ENCODE measurements around the gene PCED1B. TPM values are rescaled to one million over a fixed set of nuclear protein-coding genes. Genes with fewer than 3 reads are reported as not detected.

Gene PCED1B
- total and polyA plus RNA-seq, 4 experiments from 2014 or later, result 44.3 to 74.6 (median 47.8) TPM

DNA sequence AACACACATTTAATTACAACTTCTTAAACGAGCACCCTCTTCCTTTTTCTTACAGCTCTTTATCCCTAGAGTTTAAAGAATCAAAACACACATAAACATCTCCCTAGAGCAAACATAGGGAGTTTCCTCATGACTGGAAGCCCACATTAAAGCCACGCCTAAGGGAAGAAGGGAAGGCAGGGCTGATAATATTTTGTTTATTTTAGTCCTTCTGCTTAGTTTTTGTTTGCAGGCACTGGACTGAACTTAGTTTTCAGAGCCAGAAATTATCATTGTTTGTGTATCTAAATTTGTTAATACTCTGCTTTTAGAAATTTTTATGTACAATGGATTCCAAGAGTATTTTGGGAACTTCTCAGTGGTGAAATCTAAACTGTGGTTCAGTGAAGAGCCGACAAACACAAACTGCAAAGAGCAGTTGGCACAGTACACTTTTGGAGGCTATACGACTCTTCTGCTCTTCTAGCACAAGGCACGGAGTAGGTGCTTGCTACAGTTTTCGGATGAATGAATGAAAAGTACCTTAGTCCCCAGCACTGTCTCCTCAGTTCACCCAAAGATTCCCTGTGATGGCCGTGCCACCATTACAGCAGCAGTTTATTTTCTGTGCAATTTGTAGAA lies 18.0 kb downstream of the PCED1B start:
- H3K27ac Mint-ChIP-seq, result no peak overlapping the region
- Histone ChIP-seq H3K27me3 (ENCODE audit: insufficient read depth, low read length) (no peaks in the 10 kb centered on the region), H3K4me1 (ENCODE audit: insufficient read depth, low read length) (peaks cover 20% of the 10 kb centered on the region), H3K4me3 (ENCODE audit: low read length in 2 of 2) (no peak overlapping the region), H3K36me3 (ENCODE audit: insufficient read depth, low read length) (no peaks in the 10 kb centered on the region), H3K9me3 (ENCODE audit: control insufficient read depth in 1 of 2, low read length in 2 of 2) (no peaks in the 10 kb centered on the region), H3K27ac (ENCODE audit: low read depth, low read length) (no peak overlapping the region)
- CTCF ChIA-PET (ENCODE audit: partially characterized antibody), result no interaction called here
- intact Hi-C loops (cut with micrococcal nuclease), result no loop called here
- DNase-seq, result no peak
- H3K4me3 Mint-ChIP-seq, result no peak overlapping the region
- no peaks in the 10 kb centered on the region for H3K27me3 Mint-ChIP-seq
- H3K9me3 Mint-ChIP-seq, result peaks cover 0 to 6% (median 0%) of the 10 kb centered on the region in 8 donors
- POLR2A ChIA-PET (ENCODE audit: partially characterized antibody), result interaction anchor here (1.5 kb wide), 1 partner anchor 17 kb away, joined by 4 read pairs; the partner anchor contains the start of gene AMIGO2
- peaks cover 13 to 32% (median 21%) of the 10 kb centered on the region in 4 donors for H3K4me1 Mint-ChIP-seq
- peaks cover 0 to 10% of the 10 kb centered on the region in 2 donors for H3K36me3 Mint-ChIP-seq

DNA sequence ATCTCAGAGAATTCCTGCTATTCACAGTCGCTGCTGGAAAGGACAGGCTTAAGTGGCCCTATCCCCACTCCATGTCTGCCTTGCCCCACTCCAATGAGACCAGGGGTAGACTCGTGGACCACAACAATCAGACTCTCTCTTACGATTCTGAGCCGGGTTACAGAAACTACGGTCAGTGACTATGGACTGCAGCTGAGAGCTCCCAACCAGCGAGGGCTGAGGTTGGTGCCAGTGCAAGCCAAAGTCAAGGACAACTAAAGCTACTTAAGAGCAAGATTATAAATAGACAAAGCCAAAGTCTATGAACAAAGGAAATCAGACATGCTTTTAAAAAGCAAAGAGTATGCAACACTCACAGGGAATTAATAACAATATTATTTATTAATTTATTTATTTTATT lies 18.7 kb downstream of the PCED1B start:
- peak overlapping the region in 1 of 7 donors; percentile 43 for H3K27ac Mint-ChIP-seq

DNA sequence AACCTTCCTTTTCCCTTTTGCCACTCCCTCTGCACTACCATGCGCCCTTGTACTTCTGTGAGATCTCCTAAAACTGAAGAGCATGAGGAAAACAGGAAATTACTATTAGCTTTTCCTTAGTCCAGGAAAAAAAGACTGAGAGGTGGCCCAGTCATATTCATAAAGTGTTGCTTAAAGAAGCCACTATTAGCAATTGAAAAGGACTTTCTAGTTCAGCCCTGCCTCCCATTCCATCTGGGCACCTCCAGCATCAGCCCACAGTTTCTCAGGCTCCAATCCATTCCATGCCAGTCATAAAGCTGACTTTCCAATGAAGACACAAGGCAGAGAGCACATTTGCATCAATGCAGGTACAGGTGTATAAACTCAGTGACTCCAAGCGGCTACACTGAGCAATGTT lies 20.2 kb downstream of the PCED1B start:
- Histone ChIP-seq H3K27ac (ENCODE audit: low read depth, low read length) (no peak overlapping the region), H3K4me1 (ENCODE audit: insufficient read depth, low read length) (peaks cover 11% of the 10 kb centered on the region), H3K9me3 (ENCODE audit: control insufficient read depth in 1 of 2, low read length in 2 of 2) (no peaks in the 10 kb centered on the region), H3K4me3 (ENCODE audit: low read length in 2 of 2) (no peak overlapping the region), H3K36me3 (ENCODE audit: insufficient read depth, low read length) (no peaks in the 10 kb centered on the region), H3K27me3 (ENCODE audit: insufficient read depth, low read length) (no peaks in the 10 kb centered on the region)
- intact Hi-C loops (cut with micrococcal nuclease), result no loop called here
- H3K36me3 Mint-ChIP-seq, result peaks cover 0 to 24% of the 10 kb centered on the region in 2 donors
- ChIA-PET CTCF (ENCODE audit: partially characterized antibody) (no interaction called here), POLR2A (ENCODE audit: partially characterized antibody) (no interaction called here)
- no peak for DNase-seq
- peak overlapping the region in 1 of 7 donors; percentile 37 for H3K27ac Mint-ChIP-seq
- H3K4me3 Mint-ChIP-seq, result no peak overlapping the region
- H3K9me3 Mint-ChIP-seq, result peaks cover 0 to 6% (median 0%) of the 10 kb centered on the region in 8 donors
- H3K4me1 Mint-ChIP-seq, result peaks cover 4 to 13% (median 6%) of the 10 kb centered on the region in 4 donors
- no peaks in the 10 kb centered on the region for H3K27me3 Mint-ChIP-seq

More for the DNA sequence above, 18.7 kb downstream of the PCED1B start:
- Histone ChIP-seq H3K27ac (ENCODE audit: low read depth, low read length) (no peak overlapping the region), H3K27me3 (ENCODE audit: insufficient read depth, low read length) (no peaks in the 10 kb centered on the region), H3K4me1 (ENCODE audit: insufficient read depth, low read length) (peaks cover 20% of the 10 kb centered on the region), H3K9me3 (ENCODE audit: control insufficient read depth in 1 of 2, low read length in 2 of 2) (no peaks in the 10 kb centered on the region), H3K4me3 (ENCODE audit: low read length in 2 of 2) (no peak overlapping the region), H3K36me3 (ENCODE audit: insufficient read depth, low read length) (no peaks in the 10 kb centered on the region)
- ChIA-PET CTCF (ENCODE audit: partially characterized antibody) (no interaction called here), POLR2A (ENCODE audit: partially characterized antibody) (interaction anchor here (1.5 kb wide), 1 partner anchor 18 kb away, joined by 4 read pairs; the partner anchor contains the start of gene AMIGO2)
- intact Hi-C loops (cut with micrococcal nuclease), result no loop called here
- peaks cover 0 to 6% (median 0%) of the 10 kb centered on the region in 8 donors for H3K9me3 Mint-ChIP-seq
- H3K4me3 Mint-ChIP-seq, result no peak overlapping the region
- H3K27me3 Mint-ChIP-seq, result no peaks in the 10 kb centered on the region
- peaks cover 11 to 29% (median 18%) of the 10 kb centered on the region in 4 donors for H3K4me1 Mint-ChIP-seq
- DNase-seq, result no peak
- H3K36me3 Mint-ChIP-seq, result peaks cover 0 to 13% of the 10 kb centered on the region in 2 donors

DNA sequence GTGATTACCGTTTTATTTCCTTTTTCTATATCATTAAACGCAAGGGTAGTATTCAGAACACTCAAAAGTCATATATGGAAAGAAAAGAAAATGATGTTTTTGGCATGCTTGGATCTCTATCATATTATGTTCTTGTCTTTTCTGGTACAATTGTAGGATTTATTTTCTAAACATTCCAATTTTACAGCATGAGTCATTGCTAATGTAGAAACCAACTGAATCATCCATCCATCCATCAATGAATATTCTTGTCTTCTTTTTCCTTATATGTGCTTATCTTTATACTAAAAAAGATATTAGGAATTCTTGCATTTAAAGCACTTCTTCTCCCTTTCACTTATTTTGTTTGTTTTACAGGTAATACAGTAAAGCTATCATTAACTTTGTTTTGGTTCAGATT lies 20.7 kb downstream of the PCED1B start:
- no peaks in the 10 kb centered on the region for H3K9me3 ChIP-seq (ENCODE audit: control insufficient read depth in 1 of 2, low read length in 2 of 2)
- CTCF ChIA-PET (ENCODE audit: partially characterized antibody), result no interaction called here
- H3K4me3 ChIP-seq (ENCODE audit: low read length in 2 of 2), result no peak overlapping the region
- POLR2A ChIA-PET (ENCODE audit: partially characterized antibody), result no interaction called here
- Mint-ChIP-seq H3K9me3 (peaks cover 0 to 4% (median 0%) of the 10 kb centered on the region in 8 donors), H3K4me3 (no peak overlapping the region), H3K27ac (no peak overlapping the region), H3K4me1 (peaks cover 3 to 9% (median 4%) of the 10 kb centered on the region in 4 donors), H3K36me3 (peaks cover 3 to 29% of the 10 kb centered on the region in 2 donors), H3K27me3 (no peaks in the 10 kb centered on the region)
- no peaks in the 10 kb centered on the region for H3K36me3 ChIP-seq (ENCODE audit: insufficient read depth, low read length)
- H3K27ac ChIP-seq (ENCODE audit: low read depth, low read length), result no peak overlapping the region
- H3K27me3 ChIP-seq (ENCODE audit: insufficient read depth, low read length), result no peaks in the 10 kb centered on the region
- intact Hi-C loops (cut with micrococcal nuclease), result no loop called here
- H3K4me1 ChIP-seq (ENCODE audit: insufficient read depth, low read length), result peaks cover 6% of the 10 kb centered on the region
- no peak for DNase-seq

DNA sequence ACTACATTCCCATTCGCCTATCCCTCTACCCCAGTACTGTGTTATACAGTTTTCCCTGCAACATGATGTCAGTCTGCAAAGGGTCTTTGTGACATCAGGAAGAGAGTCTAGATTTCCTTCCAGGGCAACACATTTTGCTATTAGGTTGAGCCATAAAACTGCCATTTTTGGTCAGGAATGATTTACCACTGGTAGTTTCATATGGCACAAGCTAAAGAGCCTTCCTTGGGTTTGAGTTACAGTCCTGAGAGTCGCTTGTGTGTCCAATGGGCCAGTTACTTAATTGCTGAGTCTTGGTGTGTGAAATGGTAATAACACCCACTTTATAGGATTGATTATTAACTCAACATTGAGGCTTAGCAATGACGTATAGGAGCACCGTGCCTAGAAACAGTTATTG lies 23.0 kb downstream of the PCED1B start:
- Mint-ChIP-seq H3K4me1 (peaks cover 0 to 5% (median 4%) of the 10 kb centered on the region in 4 donors), H3K27me3 (no peaks in the 10 kb centered on the region), H3K4me3 (no peak overlapping the region), H3K27ac (no peak overlapping the region), H3K36me3 (peaks cover 19 to 47% of the 10 kb centered on the region in 2 donors), H3K9me3 (no peaks in the 10 kb centered on the region)
- H3K36me3 ChIP-seq (ENCODE audit: insufficient read depth, low read length), result no peaks in the 10 kb centered on the region
- CTCF ChIA-PET (ENCODE audit: partially characterized antibody), result no interaction called here
- no peak overlapping the region for H3K4me3 ChIP-seq (ENCODE audit: low read length in 2 of 2)
- H3K4me1 ChIP-seq (ENCODE audit: insufficient read depth, low read length), result no peaks in the 10 kb centered on the region
- intact Hi-C loops (cut with micrococcal nuclease), result no loop called here
- H3K9me3 ChIP-seq (ENCODE audit: control insufficient read depth in 1 of 2, low read length in 2 of 2), result no peaks in the 10 kb centered on the region
- no peaks in the 10 kb centered on the region for H3K27me3 ChIP-seq (ENCODE audit: insufficient read depth, low read length)
- no peak overlapping the region for H3K27ac ChIP-seq (ENCODE audit: low read depth, low read length)
- POLR2A ChIA-PET (ENCODE audit: partially characterized antibody), result no interaction called here
- DNase-seq, result no peak

DNA sequence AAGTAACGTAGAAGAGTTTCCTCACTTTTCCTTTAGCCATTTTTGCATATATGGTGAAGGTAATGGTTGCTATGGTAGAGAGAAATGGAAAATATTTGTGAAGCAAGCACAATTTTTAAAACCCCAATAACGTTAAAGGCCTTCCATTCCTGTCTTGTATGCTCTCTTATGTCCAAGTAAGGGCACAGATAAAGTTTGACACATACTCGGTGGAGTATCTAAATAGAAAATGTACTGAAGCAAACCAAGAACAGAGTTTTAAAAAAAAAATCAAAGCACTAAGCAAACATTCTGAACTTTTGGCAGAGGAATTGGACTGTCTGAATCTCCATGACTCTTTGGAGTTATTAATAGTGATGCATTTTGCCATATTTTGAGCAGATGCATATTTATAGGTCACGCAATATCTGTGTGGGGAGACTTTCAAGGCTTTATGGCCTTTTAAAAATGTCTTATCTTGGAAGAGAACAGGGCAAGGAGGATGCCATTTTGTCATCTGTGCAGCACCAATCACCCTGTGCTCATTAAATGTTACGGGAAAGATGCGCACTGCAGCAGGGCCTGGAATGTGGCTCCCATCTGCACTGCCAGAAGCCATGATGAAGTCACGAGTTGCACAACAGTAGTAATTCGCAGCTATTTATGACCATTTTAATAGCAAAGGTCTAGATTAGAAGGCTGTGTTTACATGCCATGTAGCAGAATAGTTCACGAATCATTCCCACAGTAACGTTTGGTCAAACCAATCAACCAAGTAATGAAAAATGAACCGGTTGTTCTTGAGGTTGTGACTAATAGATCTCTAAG lies 23.6 kb downstream of the PCED1B start:
- DNase-seq, result no peak
- H3K4me1 ChIP-seq (ENCODE audit: insufficient read depth, low read length), result no peaks in the 10 kb centered on the region
- ChIA-PET CTCF (ENCODE audit: partially characterized antibody) (no interaction called here), POLR2A (ENCODE audit: partially characterized antibody) (no interaction called here)
- H3K27me3 ChIP-seq (ENCODE audit: insufficient read depth, low read length), result no peaks in the 10 kb centered on the region
- intact Hi-C loops (cut with micrococcal nuclease), result no loop called here
- Mint-ChIP-seq H3K9me3 (no peaks in the 10 kb centered on the region), H3K36me3 (peaks cover 22 to 51% of the 10 kb centered on the region in 2 donors), H3K27ac (no peak overlapping the region), H3K4me1 (peaks cover 0 to 5% (median 4%) of the 10 kb centered on the region in 4 donors), H3K27me3 (no peaks in the 10 kb centered on the region), H3K4me3 (no peak overlapping the region)
- no peaks in the 10 kb centered on the region for H3K36me3 ChIP-seq (ENCODE audit: insufficient read depth, low read length)
- no peaks in the 10 kb centered on the region for H3K9me3 ChIP-seq (ENCODE audit: control insufficient read depth in 1 of 2, low read length in 2 of 2)
- H3K4me3 ChIP-seq (ENCODE audit: low read length in 2 of 2), result no peak overlapping the region
- no peak overlapping the region for H3K27ac ChIP-seq (ENCODE audit: low read depth, low read length)

DNA sequence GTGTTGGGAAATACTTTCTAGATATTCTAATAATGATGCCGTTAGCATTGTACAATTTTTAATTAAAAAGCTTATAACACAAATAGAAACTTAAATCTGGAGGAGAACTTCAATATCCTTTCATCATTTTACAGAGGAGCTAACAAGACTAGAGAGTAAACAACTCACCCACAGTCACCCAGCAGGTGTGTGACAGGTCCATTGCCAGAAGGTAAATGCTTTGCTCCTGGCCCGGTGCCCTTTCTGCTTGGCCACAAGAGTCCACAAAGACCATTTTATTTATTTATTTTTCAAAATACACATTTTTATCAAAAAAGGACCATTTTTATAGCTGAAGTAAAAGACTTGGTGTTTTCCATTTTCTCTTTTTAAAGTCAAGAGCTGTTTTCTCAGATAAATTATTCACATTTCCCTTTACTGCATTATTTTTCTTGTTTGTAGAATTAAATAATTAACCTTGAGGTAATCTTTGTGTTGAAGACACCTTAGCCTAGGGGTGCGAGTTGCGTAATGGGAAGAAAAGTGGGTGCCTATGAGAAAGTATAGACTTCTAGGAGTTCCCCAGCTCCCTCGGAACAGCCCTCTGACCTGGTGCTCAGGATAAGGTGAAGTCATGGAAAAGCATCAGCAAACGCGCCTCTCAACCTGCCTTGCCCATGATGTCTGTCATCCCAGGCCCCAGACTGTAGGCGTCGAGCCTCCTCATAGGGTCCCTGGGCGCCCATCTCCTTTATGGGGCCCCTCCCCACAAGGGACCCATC lies 26.7 kb downstream of the PCED1B start:
- no peak overlapping the region for H3K4me3 Mint-ChIP-seq
- H3K36me3 ChIP-seq (ENCODE audit: insufficient read depth, low read length), result no peaks in the 10 kb centered on the region
- peaks cover 31 to 64% of the 10 kb centered on the region in 2 donors for H3K36me3 Mint-ChIP-seq
- no peak overlapping the region for H3K27ac ChIP-seq (ENCODE audit: low read depth, low read length)
- H3K9me3 ChIP-seq (ENCODE audit: control insufficient read depth in 1 of 2, low read length in 2 of 2), result no peaks in the 10 kb centered on the region
- H3K4me1 Mint-ChIP-seq, result peaks cover 10 to 22% (median 17%) of the 10 kb centered on the region in 4 donors
- ChIA-PET CTCF (ENCODE audit: partially characterized antibody) (interaction anchor here (0.6 to 1.9 kb wide), 2 partner anchors 22 to 73 kb away, joined by 3 to 4 read pairs; no protein-coding TSS in a partner anchor), POLR2A (ENCODE audit: partially characterized antibody) (no interaction called here)
- intact Hi-C loops (cut with micrococcal nuclease), result no loop called here
- no peak overlapping the region for H3K4me3 ChIP-seq (ENCODE audit: low read length in 2 of 2)
- H3K4me1 ChIP-seq (ENCODE audit: insufficient read depth, low read length), result peaks cover 15% of the 10 kb centered on the region
- H3K27ac Mint-ChIP-seq, result no peak overlapping the region
- no peaks in the 10 kb centered on the region for H3K27me3 Mint-ChIP-seq
- no peak for DNase-seq
- no peaks in the 10 kb centered on the region for H3K27me3 ChIP-seq (ENCODE audit: insufficient read depth, low read length)
- H3K9me3 Mint-ChIP-seq, result no peaks in the 10 kb centered on the region
